Muscle layer of duodenum (tissue), 2 donors: Measurements from ENCODE around the gene ANO6.

ENCODE experiments used
- H3K27ac ChIP-seq: one replicate; pipeline ENCODE4 v1.7.0; 2013; ENCODE audit warnings: mild to moderate bottlenecking, low read length
- H3K27me3 ChIP-seq: one replicate; pipeline ENCODE4 v1.7.0; 2013; ENCODE audit warnings: low read depth, mild to moderate bottlenecking, control low read depth, low read length
- H3K36me3 ChIP-seq, 2 donors: one replicate each; pipeline ENCODE4 v1.7.0; 2013; ENCODE audit warnings: low read length in 2 of 2, control low read depth in 1 of 2, mild to moderate bottlenecking in 1 of 2; ENCODE audit not compliant: insufficient read depth in 2 of 2, control insufficient read depth in 1 of 2
- H3K4me1 ChIP-seq, 2 donors: one replicate each; pipeline ENCODE4 v1.7.0; 2013; ENCODE audit warnings: low read length in 2 of 2, mild to moderate bottlenecking in 2 of 2, control low read depth in 1 of 2, moderate library complexity in 1 of 2; ENCODE audit not compliant: insufficient read depth in 2 of 2, control insufficient read depth in 1 of 2
- H3K4me3 ChIP-seq, 2 donors: one replicate each; pipeline ENCODE4 v1.7.0; 2013; ENCODE audit warnings: low read length in 2 of 2, low read depth in 1 of 2, mild to moderate bottlenecking in 1 of 2
- H3K9me3 ChIP-seq, 2 donors: one replicate each; pipeline ENCODE4 v1.7.0; 2013; ENCODE audit warnings: low read length in 2 of 2, control low read depth in 1 of 2, mild to moderate bottlenecking in 1 of 2; ENCODE audit not compliant: control insufficient read depth in 1 of 2
- donor health status: healthy.

ANO6 gene

GRCh38 chr12:45415393-45415817, 199.5 kb downstream of the ANO6 start:
- no peak overlapping the region for H3K4me3 ChIP-seq
- H3K27me3 ChIP-seq = no peaks in the 10 kb centered on the region
- H3K27ac ChIP-seq = no peak overlapping the region
- H3K9me3 ChIP-seq = no peaks in the 10 kb centered on the region
- H3K4me1 ChIP-seq = no peaks in the 10 kb centered on the region
- H3K36me3 ChIP-seq = peaks cover 53 to 62% of the 10 kb centered on the region in 2 donors

- Histone ChIP-seq H3K27me3 (no peaks in the 10 kb centered on the region), H3K4me1 (no peaks in the 10 kb centered on the region), H3K4me3 (no peak overlapping the region), H3K36me3 (peaks cover 56 to 62% of the 10 kb centered on the region in 2 donors), H3K9me3 (no peaks in the 10 kb centered on the region), H3K27ac (no peak overlapping the region)
These were observed 200.2 kb downstream of the ANO6 start for GRCh38 chr12:45416126-45416525.

- Histone ChIP-seq H3K36me3 (peaks cover 44 to 52% of the 10 kb centered on the region in 2 donors), H3K27me3 (no peaks in the 10 kb centered on the region), H3K4me1 (no peaks in the 10 kb centered on the region)
These were observed 202.6 kb downstream of the ANO6 start for GRCh38 chr12:45418520-45418919.

GRCh38 chr12:45419317-45419814, 203.5 kb downstream of the ANO6 start:
- no peak overlapping the region for H3K27ac ChIP-seq
- H3K4me1 ChIP-seq = no peaks in the 10 kb centered on the region
- no peaks in the 10 kb centered on the region for H3K9me3 ChIP-seq
- H3K4me3 ChIP-seq = no peak overlapping the region
- H3K36me3 ChIP-seq = peaks cover 43 to 52% of the 10 kb centered on the region in 2 donors
- no peaks in the 10 kb centered on the region for H3K27me3 ChIP-seq

More at GRCh38 chr12:45418520-45418919, 202.6 kb downstream of the ANO6 start:
- Histone ChIP-seq H3K27ac (no peak overlapping the region), H3K9me3 (no peaks in the 10 kb centered on the region), H3K4me3 (no peak overlapping the region)

- peaks cover 42 to 44% of the 10 kb centered on the region in 2 donors for H3K36me3 ChIP-seq
- H3K27me3 ChIP-seq = no peaks in the 10 kb centered on the region
- H3K4me3 ChIP-seq = no peak overlapping the region
- no peaks in the 10 kb centered on the region for H3K9me3 ChIP-seq
- H3K4me1 ChIP-seq = no peaks in the 10 kb centered on the region
- no peak overlapping the region for H3K27ac ChIP-seq
These were observed 205.8 kb downstream of the ANO6 start for GRCh38 chr12:45421736-45422135.

GRCh38 chr12:45423931-45424330, 208.0 kb downstream of the ANO6 start:
- Histone ChIP-seq H3K36me3 (peaks cover 32 to 43% of the 10 kb centered on the region in 2 donors), H3K27ac (no peak overlapping the region), H3K4me3 (no peak overlapping the region), H3K27me3 (no peaks in the 10 kb centered on the region), H3K9me3 (no peaks in the 10 kb centered on the region), H3K4me1 (no peaks in the 10 kb centered on the region)

DNA sequence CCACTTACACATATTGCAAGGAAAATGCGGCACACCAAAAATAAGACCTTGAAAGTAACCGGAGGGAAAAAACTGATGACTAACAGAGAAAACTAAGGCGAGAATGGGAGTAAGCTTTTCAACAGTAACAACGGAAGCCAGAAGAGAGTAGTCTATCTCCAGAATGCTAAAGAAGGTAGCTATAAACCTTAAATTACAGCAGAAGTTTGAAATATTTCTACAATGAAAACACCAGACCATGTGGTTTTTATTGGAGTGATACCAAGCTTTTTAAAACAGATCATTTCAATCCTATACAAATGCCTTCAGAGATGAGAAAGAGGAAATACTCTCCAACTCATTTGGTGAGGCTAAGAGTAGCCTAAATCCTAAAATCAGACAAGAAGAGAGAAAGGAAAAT, 209.5 kb downstream of the ANO6 start:
- no peak overlapping the region for H3K4me3 ChIP-seq
- peaks cover 43 to 57% of the 10 kb centered on the region in 2 donors for H3K36me3 ChIP-seq
- H3K27me3 ChIP-seq = no peaks in the 10 kb centered on the region
- H3K27ac ChIP-seq = no peak overlapping the region
- no peaks in the 10 kb centered on the region for H3K4me1 ChIP-seq
- no peaks in the 10 kb centered on the region for H3K9me3 ChIP-seq

DNA sequence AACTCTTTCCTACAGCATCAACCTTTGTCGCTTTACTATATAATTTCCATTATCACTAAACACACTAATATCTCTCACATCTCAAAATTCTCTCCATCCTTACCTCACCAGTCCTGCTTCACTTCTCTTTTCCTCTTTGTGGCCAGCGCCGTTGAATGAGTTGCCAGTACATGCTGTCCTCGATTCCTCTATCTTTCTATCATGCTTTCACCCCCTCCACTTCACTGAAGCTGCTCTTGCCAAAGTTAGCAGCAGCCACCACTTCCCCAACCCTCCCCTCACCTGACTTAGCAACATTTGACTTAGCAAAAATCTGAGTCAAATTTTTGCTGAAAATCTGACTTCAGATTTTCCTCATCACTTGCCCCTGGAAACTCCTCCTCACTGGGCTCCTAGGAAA, 210.4 kb downstream of the ANO6 start:
- no peaks in the 10 kb centered on the region for H3K4me1 ChIP-seq
- no peak overlapping the region for H3K27ac ChIP-seq
- H3K9me3 ChIP-seq = no peaks in the 10 kb centered on the region
- peaks cover 42 to 61% of the 10 kb centered on the region in 2 donors for H3K36me3 ChIP-seq
- no peak overlapping the region for H3K4me3 ChIP-seq
- no peaks in the 10 kb centered on the region for H3K27me3 ChIP-seq

- no peak overlapping the region for H3K4me3 ChIP-seq
- H3K36me3 ChIP-seq = peaks cover 36 to 62% of the 10 kb centered on the region in 2 donors
- no peaks in the 10 kb centered on the region for H3K9me3 ChIP-seq
- H3K4me1 ChIP-seq = no peaks in the 10 kb centered on the region
- no peaks in the 10 kb centered on the region for H3K27me3 ChIP-seq
- H3K27ac ChIP-seq = no peak overlapping the region
These were observed 211.1 kb downstream of the ANO6 start for GRCh38 chr12:45427042-45427441.

DNA sequence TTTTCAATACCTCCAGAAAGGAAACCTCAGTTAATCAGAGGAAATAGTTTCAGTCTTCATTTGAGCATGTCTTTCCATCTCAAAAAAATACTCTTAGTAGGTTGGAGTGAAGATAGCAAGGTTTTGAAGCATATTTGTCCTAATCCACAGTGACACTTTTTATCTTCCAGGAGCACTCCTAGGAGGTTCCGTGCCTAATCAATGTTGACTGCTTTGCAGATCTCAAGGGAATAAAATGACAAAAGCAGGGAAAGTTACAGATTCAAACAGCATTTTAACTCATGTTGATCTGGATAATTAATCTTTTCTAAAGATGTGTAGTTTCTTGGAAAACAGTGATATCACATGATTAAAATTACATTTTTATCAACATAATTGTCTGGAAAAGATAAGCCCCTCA, 213.9 kb downstream of the ANO6 start:
- Histone ChIP-seq H3K4me1 (no peaks in the 10 kb centered on the region), H3K36me3 (peaks cover 36 to 55% of the 10 kb centered on the region in 2 donors), H3K4me3 (no peak overlapping the region), H3K27me3 (no peaks in the 10 kb centered on the region), H3K9me3 (no peaks in the 10 kb centered on the region), H3K27ac (no peak overlapping the region)

DNA sequence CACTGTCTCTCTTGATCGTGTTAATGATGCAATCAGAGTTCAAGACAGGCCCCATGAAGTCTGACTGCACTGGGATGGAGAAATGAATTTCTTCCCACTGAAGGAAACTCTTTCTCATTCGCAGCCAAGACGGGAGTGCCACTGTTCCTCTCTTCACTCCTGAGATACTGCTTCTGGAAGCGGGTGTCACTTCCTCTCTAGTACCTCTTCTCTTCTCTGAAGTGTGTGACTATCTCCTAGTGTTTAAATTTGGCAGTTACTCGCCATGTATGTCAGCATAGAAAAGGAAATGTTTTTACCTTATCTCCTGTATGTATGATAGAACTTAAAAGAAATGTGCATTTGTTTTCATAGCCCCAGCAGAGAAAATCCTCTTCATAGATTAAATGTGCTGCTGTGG, 215.2 kb downstream of the ANO6 start:
- H3K27me3 ChIP-seq = no peaks in the 10 kb centered on the region
- H3K4me3 ChIP-seq = no peak overlapping the region
- H3K36me3 ChIP-seq = peaks cover 26 to 52% of the 10 kb centered on the region in 2 donors
- H3K9me3 ChIP-seq = no peaks in the 10 kb centered on the region
- no peaks in the 10 kb centered on the region for H3K4me1 ChIP-seq
- H3K27ac ChIP-seq = no peak overlapping the region

GRCh38 chr12:45432710-45433109, 216.8 kb downstream of the ANO6 start:
- no peaks in the 10 kb centered on the region for H3K9me3 ChIP-seq
- H3K4me1 ChIP-seq = no peaks in the 10 kb centered on the region
- H3K27ac ChIP-seq = no peak overlapping the region
- no peak overlapping the region for H3K4me3 ChIP-seq
- H3K27me3 ChIP-seq = no peaks in the 10 kb centered on the region
- peaks cover 14 to 39% of the 10 kb centered on the region in 2 donors for H3K36me3 ChIP-seq
